Upper lobe of left lung (tissue), 4 donors: ENCODE results near the gene ARHGEF10L.

Experiments used
- POLR2A ChIP-seq, 4 donors: fragments of 450-650 bp; IDR thresholded peaks; one replicate each; pipeline ENCODE4 v1.5.1; 2016 to 2017; ENCODE audit warnings: antibody characterized with exemption in 4 of 4, mild to moderate bottlenecking in 2 of 4
- POLR2AphosphoS5 ChIP-seq, 2 donors: sonication (generic); formaldehyde crosslinking; IDR thresholded peaks; one replicate each; pipeline ENCODE4 v1.5.1; 2017; ENCODE audit warnings: antibody characterized with exemption in 2 of 2

- TF ChIP-seq POLR2AphosphoS5 (IDR thresholded peaks at IDR 0.05) (no peak), POLR2A (IDR thresholded peaks at IDR 0.05) (no peak)
These were observed 26.2 kb downstream of the ARHGEF10L start for GRCh38 chr1:17565461-17566252.
